GM23338 (cell line): ENCODE measurements around the gene PCMT1. TPM values are rescaled to one million over a fixed set of nuclear protein-coding genes. Genes with fewer than 3 reads are reported as not detected.

Source experiments
- ATAC-seq: fragments of 200-7000 bp; cut with Tn5 transposase; 3 replicates; pipeline ENCODE4 v1.9.1; 2020
- DNase-seq: peaks from one replicate; pipeline ENCODE4 v3.0.0-alpha.2; 2015; ENCODE audit warnings: low spot score
- H2AFZ ChIP-seq: fragments of 200-600 bp; sonication (generic); 2 replicates; pipeline ENCODE4 v1.8.0; 2016; ENCODE audit warnings: antibody characterized with exemption, mild to moderate bottlenecking, moderate library complexity
- H3F3A ChIP-seq: fragments of 200-600 bp; sonication (generic); replicated peaks from 2 replicates; pipeline ENCODE4 v1.8.0; 2017; ENCODE audit warnings: antibody characterized with exemption, mixed run types, low read depth
- H3K27ac ChIP-seq: fragments of 200-600 bp; sonication (generic); 2 replicates; pipeline ENCODE4 v1.6.1; 2016; ENCODE audit warnings: low read depth
- H3K27me3 ChIP-seq: fragments of 200-600 bp; sonication (generic); 2 replicates; pipeline ENCODE4 v1.8.0; 2016; ENCODE audit warnings: mild to moderate bottlenecking, mixed run types, moderate library complexity; ENCODE audit not compliant: insufficient read depth
- H3K36me3 ChIP-seq: fragments of 200-600 bp; sonication (generic); 2 replicates; pipeline ENCODE4 v1.8.0; 2016; ENCODE audit warnings: mild to moderate bottlenecking; ENCODE audit not compliant: insufficient read depth
- H3K4me1 ChIP-seq: fragments of 200-600 bp; sonication (generic); 2 replicates; pipeline ENCODE4 v1.8.0; 2016; ENCODE audit warnings: mild to moderate bottlenecking, moderate library complexity; ENCODE audit not compliant: insufficient read depth
- H3K4me2 ChIP-seq: fragments of 200-600 bp; sonication (generic); 2 replicates; pipeline ENCODE4 v1.7.1; 2017; ENCODE audit warnings: mixed run types
- H3K4me3 ChIP-seq: fragments of 200-600 bp; sonication (generic); 2 replicates; pipeline ENCODE4 v1.6.1; 2016; ENCODE audit warnings: mixed run types
- H3K79me2 ChIP-seq: fragments of 200-600 bp; sonication (generic); replicated peaks from 2 replicates; pipeline ENCODE4 v1.8.0; 2017; ENCODE audit warnings: mild to moderate bottlenecking; ENCODE audit not compliant: insufficient read depth
- H3K9me2 ChIP-seq: fragments of 200-600 bp; sonication (generic); 2 replicates; pipeline ENCODE4 v1.8.0; 2017; ENCODE audit not compliant: insufficient read depth
- H4K20me1 ChIP-seq: fragments of 200-600 bp; sonication (generic); replicated peaks from 2 replicates; pipeline ENCODE4 v1.8.0; 2017; ENCODE audit warnings: mild to moderate bottlenecking; ENCODE audit not compliant: insufficient read depth
- H3K27ac Mint-ChIP-seq: 2 replicates; pipeline ENCODE4 v1.8.0; 2020; ENCODE audit warnings: inconsistent platforms, mild to moderate bottlenecking, moderate library complexity, mixed read lengths
- H3K27me3 Mint-ChIP-seq: 3 replicates; pipeline ENCODE4 v1.8.0; 2022; ENCODE audit warnings: low read depth, mild to moderate bottlenecking, moderate library complexity, mixed read lengths, inconsistent platforms; ENCODE audit not compliant: insufficient read depth, poor library complexity
- H3K36me3 Mint-ChIP-seq: 3 replicates; pipeline ENCODE4 v1.8.0; 2021; ENCODE audit warnings: low read depth, mild to moderate bottlenecking, inconsistent platforms, moderate library complexity, mixed read lengths
- H3K4me1 Mint-ChIP-seq: 3 replicates; pipeline ENCODE4 v1.8.0; 2020; ENCODE audit warnings: mild to moderate bottlenecking, inconsistent platforms, mixed read lengths
- H3K4me3 Mint-ChIP-seq: 3 replicates; pipeline ENCODE4 v1.8.0; 2021; ENCODE audit warnings: moderate library complexity, mild to moderate bottlenecking, inconsistent platforms, mixed read lengths
- H3K9me3 Mint-ChIP-seq: 3 replicates; pipeline ENCODE4 v1.8.0; 2020; ENCODE audit warnings: moderate library complexity, mild to moderate bottlenecking, inconsistent platforms, mixed read lengths
- CREB1 ChIP-seq: fragments of 250-450 bp; sonication (Bioruptor Pico); IDR thresholded peaks from 2 replicates; pipeline ENCODE4 v1.5.0; 2020; ENCODE audit warnings: low read depth, mild to moderate bottlenecking, moderate library complexity
- ETS1 ChIP-seq: IDR thresholded peaks from 2 replicates; pipeline ENCODE4 v1.6.1; 2016; ENCODE audit warnings: antibody characterized with exemption
- EZH2phosphoT487 ChIP-seq: fragments of 200-600 bp; sonication (generic); IDR thresholded peaks from one replicate; pipeline ENCODE4 v1.8.1; 2018; ENCODE audit warnings: antibody characterized with exemption; ENCODE audit not compliant: unreplicated experiment
- JUNB ChIP-seq: IDR thresholded peaks from one replicate; pipeline ENCODE4 v1.6.1; 2016; ENCODE audit warnings: antibody characterized with exemption; ENCODE audit not compliant: unreplicated experiment
- NANOG ChIP-seq: IDR thresholded peaks from 2 replicates; pipeline ENCODE4 v1.6.1; 2016; ENCODE audit warnings: antibody characterized with exemption, borderline replicate concordance
- POLR2AphosphoS5 ChIP-seq: IDR thresholded peaks from 2 replicates; pipeline ENCODE4 v1.6.1; 2016; ENCODE audit warnings: antibody characterized with exemption, low read depth
- REST ChIP-seq: IDR thresholded peaks from one replicate; pipeline ENCODE4 v1.6.1; 2018; ENCODE audit warnings: antibody characterized with exemption; ENCODE audit not compliant: unreplicated experiment
- ZNF462 ChIP-seq: fragments of 250-450 bp; sonication (Bioruptor Pico); IDR thresholded peaks from 2 replicates; pipeline ENCODE4 v1.5.0; 2020; ENCODE audit warnings: mild to moderate bottlenecking, moderate library complexity
- polyA plus RNA-seq: library from polyadenylated mRNA; unstranded; fragments of >200 nt; fragmentation: Nextera tagmentation; extraction: Ambion mirVana; gene quantifications from 2 replicates; pipeline ENCODE4 v1.2.1, GENCODE V29; 2016
- total RNA-seq: library from RNA; depleted of rRNA; stranded (reverse); fragments of >200 nt; shearing (Covaris generic); gene quantifications from 2 replicates; pipeline ENCODE4 v1.2.3, GENCODE V29; 2014

The PCMT1 gene
- total and polyA plus RNA-seq, 2 experiments from 2014 or later, result 87.6 to 168 TPM

- no peak for TF ChIP-seq ETS1
- TF ChIP-seq JUNB, result no peak
- no peak for TF ChIP-seq REST
These were observed 6.0 kb downstream of the PCMT1 start (continued) for GRCh38 chr6:149755300-149756260.

- Histone ChIP-seq H3K36me3 (no peaks in the 10 kb centered on the region), H4K20me1 (peaks cover 25% of the 10 kb centered on the region), H3K27me3 (no peaks in the 10 kb centered on the region), H3K27ac (peak overlapping the region; percentile 55; the same call in 1 of the 2 replicates), H3K4me3 (no peak overlapping the region), H3F3A (peaks cover 7% of the 10 kb centered on the region; the same call in 1 of the 2 replicates), H3K4me1 (no peaks in the 10 kb centered on the region), H2AFZ (no peak overlapping the region), H3K4me2 (no peak overlapping the region), H3K9me2 (no peaks in the 10 kb centered on the region), H3K79me2 (peaks cover 99% of the 10 kb centered on the region)
- no peaks in the 10 kb centered on the region for H3K9me3 Mint-ChIP-seq
- no peak overlapping the region for H3K27ac Mint-ChIP-seq
- ATAC-seq (no peak), DNase-seq (no peak)
- no peaks in the 10 kb centered on the region for H3K4me1 Mint-ChIP-seq
- no peak overlapping the region for H3K4me3 Mint-ChIP-seq
- no peaks in the 10 kb centered on the region for H3K36me3 Mint-ChIP-seq
- H3K27me3 Mint-ChIP-seq, result no peaks in the 10 kb centered on the region
- TF ChIP-seq ZNF462 (CRISPR knock-in tag), result no peak
- no peak for TF ChIP-seq REST
- TF ChIP-seq POLR2AphosphoS5, result no peak
- TF ChIP-seq NANOG, result no peak
- no peak for TF ChIP-seq EZH2phosphoT487
- TF ChIP-seq CREB1 (CRISPR knock-in tag), result no peak
These were observed 6.7 kb downstream of the PCMT1 start for GRCh38 chr6:149756261-149756636.
